HG02973 (cell line): ENCODE measurements around the gene UBE2V1.
"Not testable (repeated sequence)": the region's sequence is repeated elsewhere in the genome, so short reads cannot be mapped to it uniquely, and the experiment has no call there.

Experiments
- ATAC-seq: cut with Tn5 transposase; IDR thresholded peaks from one replicate; pipeline ENCODE4 v1.9.1; 2021; ENCODE audit warnings: moderate library complexity; ENCODE audit not compliant: unreplicated experiment

UBE2V1 gene

DNA sequence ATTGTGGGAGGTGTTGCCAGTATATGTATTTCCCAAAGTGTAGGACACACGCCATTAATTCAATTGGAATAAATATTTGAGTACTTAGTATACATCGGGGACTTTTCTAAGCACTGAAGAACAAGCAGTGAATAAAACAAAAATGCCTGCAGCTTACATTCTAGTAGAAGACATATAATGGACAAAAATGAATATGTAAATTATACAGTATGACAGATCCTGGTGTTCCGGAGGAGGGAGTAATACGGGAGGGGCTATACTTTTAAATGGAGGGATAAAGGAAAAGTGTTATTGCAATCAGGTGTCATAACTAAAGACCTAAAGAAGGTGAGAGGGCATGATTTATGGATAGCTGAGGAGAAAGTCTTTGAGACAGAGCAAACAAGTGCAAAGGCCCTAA is 15.1 kb downstream of the UBE2V1 start:
- ATAC-seq, result no peak

DNA sequence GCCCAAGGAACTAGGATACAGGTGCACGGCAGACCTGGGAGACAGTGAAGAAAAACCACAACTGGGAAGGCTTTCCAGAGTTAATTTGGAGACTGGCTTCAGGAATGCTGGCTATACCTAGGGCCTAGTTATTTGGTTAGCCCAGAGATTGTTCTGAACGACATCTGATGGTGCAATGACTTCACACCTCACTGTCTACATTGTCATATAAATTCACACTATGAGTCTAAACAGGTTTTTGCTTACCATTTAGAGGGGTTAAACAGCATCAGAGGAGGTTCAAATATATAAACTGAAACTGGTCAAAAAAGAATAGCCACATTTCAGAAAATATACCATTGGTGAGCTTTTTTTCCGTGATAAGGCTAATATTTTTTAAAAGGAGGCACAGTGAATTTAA is 16.7 kb downstream of the UBE2V1 start:
- no peak for ATAC-seq

DNA sequence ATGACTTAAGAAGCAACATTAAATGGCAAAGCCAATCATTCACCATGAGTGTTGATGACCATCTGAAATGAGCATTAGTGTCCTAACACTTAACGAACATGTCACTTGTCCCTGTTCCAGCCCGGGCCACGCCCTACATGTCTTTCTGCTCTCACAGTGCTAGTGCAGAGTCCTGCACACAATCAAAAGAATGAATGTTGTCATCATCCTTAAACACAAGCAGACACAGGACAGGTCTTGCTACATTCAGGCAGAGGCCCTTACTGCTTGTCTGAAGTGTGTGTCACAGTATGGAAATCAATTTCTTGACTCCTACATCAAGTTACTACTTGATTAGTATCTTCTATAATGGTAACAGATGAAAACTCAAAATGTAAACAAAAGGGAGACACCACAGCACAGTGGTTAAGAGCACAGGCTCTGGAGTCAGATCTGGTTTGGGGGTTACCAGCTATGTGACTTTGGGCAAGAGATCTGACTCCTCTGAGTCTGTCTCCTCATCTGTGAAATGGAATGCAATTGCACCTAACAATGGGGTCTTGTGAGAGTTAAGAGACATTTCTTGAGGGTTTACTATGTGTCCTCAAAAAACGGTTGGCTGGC is 17.4 kb downstream of the UBE2V1 start:
- no peak for ATAC-seq

DNA sequence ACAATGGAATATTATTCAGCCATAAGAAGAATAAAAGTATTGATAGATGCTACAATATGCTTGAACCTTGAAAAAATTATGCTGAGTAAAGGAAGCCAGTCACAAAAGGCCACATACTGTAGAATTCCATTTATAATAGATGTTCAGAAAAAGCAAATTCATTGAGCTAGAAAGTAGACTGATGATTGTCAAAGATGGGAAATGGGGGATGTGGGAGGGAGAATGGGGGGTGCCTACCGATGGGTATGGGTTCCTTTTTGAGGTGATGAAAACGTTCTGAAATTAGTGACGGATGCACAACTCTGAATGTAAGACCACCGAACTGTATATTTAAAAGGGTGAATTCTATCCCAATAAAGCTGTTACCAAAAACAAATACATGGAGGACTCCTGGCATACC is 18.4 kb downstream of the UBE2V1 start:
- ATAC-seq, result no peak

DNA sequence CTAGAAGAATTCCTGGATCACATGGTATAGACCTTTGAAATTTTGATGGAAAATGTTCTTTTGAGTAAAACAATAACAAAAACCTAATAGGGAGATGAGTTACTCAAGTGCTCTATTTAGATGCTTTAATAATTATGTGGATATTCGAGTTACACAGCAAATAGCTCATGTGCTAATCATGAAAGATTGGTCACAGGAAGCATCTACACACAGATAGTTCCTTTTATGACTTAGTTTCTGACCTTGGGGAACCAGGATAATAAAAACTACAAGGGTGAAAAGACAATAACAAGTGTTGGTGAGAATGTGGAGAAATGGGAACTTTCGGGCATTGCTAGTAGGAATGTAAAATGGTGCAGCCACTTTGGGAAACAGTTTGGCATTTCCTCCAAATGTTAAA is 19.7 kb downstream of the UBE2V1 start:
- no peak for ATAC-seq

DNA sequence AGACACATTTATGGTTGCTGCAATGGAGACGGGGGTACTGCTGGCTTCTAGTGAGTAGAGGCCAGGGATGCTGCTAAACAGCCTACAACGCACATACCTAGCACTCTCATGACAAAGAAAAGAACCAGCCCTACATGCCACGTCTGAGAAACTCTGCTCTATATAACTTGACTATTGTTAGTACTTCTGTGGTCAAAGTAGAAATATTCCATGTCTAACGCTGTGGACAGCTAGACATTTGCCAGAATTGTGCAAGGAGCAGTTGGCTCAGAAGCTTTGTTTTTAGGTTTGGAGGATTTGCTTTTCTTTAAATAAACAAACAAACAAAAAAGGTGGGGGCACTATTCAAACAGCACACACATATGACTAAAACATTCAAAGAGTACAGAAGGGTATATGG is 20.5 kb downstream of the UBE2V1 start:
- no peak for ATAC-seq

DNA sequence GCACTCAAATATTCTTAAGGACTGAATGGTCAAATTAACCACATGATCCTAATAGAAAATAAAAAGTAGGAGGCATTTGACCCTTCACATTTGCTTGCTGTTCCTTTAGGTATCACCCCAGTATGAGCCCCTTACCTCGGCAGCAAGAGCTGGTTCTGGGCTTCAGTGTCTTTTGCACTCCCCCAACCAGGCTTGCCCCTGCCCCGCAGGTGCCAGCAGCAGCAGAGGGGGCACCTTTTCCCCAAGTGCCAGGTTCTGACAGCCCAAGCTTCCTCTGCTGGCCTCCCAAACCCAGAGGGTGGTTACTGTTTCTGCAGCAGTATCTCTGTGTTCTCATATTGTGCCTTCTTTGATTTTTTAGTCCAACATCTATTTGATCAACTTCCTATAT is 23.2 kb downstream of the UBE2V1 start:
- no peak for ATAC-seq

DNA sequence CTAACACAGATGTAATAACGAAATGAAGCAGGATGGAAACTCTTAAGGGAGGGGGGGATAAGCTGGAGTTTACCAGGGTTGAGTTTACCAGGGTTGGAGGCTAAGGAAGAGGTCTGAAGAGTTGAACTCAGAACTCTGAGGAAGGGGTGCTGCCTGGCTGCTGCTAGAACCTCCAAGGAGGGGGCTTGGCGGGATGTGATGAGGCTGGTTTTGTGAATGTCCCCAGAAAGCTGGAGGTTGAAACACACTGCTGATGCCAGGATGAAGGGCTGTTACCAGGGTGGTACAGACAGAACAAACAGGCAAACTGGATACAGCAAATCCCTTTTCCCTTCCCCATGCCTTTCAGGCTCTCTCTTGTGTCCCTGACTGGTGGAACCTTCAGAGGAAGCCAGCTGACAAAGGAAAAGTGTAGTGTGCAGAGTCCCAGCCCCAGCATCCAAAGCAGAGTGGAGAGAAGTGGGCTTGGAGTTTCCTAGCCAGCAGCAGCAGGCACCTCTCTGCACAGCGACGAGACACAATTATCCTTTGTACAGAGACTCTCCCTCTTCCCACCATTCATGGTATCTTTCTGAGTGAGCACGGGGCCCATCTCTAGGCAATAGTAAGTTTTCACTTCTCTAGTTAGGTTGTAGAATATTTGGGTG is 23.7 kb downstream of the UBE2V1 start:
- no peak for ATAC-seq

DNA sequence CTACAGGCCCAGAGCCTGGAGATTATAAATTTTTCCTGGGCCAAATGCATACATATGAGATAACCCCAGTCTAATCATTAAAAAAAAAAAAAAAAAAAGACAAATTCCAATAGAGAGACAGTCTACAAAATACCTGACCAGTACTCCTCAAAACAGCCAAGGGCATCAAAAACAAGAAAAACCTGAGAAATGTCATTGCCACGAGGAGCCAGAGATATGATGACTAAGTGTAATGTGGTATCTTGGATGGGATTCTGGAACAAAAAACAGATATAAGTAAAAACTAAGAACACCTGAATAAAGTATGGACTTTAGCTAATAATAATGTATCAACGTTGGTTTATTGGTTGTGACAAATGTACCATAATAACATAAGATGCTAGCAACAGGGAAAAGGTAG is 24.9 kb downstream of the UBE2V1 start:
- no peak for ATAC-seq

DNA sequence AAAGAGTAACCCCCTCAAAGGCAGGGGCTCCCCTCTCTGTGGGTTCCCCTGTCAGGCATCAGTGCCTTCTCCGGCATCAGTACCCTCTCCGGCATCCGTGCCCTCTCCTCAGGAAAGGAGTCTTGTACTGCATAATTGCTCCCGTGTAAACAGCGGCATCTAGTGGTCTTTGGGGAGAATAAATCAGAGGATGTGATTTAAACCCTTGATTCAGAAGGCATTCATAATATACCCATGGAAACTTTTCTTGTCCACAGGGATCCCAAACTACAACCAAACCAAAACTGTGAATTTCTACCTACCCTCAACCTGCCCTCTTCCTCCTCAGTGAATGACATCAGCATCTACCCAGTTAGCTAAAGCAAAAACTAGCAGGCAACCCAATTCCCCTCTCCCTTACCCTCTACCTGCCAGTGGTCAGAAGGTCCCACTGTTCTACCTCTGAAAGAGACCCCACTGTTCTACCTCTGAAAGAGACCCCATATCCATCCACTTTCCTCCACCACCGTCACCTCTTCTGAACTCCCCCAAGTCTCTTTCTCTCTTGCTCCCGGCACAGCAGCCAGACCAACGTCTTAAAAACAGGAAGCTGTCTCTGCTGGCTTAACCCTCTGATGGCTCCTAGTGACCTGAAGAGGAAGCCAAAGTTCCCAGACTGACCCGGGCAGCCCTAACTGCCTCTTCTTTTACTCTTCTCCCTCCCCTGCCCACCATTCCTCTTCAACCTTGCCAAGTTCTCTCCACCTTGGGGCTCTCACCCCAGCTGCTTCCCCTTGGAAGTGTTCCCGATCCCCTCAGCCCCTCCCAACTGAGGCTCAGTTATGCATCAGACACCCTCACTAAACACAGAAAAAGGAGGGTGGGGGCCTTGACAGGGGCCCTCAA is 27.2 kb downstream of the UBE2V1 start:
- no peak for ATAC-seq

DNA sequence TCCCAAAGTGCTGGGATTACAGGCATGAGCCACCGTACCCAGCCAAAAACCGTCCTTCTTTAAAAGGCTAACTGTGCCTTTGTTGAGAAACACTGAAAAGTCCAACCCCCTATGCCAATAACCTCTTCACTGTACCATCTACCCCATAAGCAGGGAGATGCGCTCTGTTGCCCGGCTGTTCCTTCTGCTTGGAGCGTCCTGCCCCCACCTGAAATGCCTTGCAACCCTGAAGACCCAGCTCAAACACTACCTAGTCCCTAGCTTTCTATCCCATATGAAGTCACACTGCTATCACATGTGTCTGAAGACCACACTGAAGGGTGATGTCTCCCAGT is 27.8 kb downstream of the UBE2V1 start:
- no peak for ATAC-seq

DNA sequence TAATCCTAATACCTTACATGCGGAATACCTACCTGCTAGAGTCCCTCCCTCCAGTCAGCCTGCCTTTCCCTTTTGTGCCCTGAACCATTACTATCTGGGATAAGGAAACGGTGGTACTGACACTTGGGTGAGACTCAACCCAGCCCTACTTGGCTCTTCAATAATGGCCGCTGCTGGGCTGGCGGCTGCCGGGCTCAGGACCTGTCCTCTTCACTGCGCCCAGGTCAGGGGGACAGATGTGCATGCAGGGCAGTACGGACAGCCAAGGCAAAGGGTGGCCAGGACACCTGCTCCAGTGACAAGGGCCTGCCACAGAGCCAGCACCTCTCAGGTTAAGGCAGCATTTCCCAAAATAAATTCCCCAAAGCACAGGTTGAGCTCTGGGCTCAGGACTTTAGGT is 29.9 kb downstream of the UBE2V1 start:
- ATAC-seq, result no peak

DNA sequence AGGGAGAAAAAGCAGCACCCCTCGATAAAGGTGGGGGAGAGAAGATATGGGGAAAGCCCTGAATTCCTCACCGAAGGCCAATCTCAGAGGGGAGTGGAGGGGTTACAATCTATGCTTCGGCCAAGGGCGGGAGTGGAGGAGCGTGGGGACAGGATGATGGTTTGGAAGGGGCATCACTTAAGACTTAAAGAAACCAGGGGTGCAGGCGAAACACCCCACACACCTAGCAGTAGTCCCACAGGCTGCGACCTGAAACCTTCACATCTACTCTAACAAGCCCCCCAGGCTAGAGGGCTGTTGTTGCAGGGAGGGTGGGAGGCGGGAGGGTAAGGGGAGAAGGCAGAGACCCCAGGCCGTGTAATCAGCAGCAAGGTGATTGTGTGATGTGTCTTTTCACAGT is 30.9 kb downstream of the UBE2V1 start:
- not testable (repeated sequence) for ATAC-seq

DNA sequence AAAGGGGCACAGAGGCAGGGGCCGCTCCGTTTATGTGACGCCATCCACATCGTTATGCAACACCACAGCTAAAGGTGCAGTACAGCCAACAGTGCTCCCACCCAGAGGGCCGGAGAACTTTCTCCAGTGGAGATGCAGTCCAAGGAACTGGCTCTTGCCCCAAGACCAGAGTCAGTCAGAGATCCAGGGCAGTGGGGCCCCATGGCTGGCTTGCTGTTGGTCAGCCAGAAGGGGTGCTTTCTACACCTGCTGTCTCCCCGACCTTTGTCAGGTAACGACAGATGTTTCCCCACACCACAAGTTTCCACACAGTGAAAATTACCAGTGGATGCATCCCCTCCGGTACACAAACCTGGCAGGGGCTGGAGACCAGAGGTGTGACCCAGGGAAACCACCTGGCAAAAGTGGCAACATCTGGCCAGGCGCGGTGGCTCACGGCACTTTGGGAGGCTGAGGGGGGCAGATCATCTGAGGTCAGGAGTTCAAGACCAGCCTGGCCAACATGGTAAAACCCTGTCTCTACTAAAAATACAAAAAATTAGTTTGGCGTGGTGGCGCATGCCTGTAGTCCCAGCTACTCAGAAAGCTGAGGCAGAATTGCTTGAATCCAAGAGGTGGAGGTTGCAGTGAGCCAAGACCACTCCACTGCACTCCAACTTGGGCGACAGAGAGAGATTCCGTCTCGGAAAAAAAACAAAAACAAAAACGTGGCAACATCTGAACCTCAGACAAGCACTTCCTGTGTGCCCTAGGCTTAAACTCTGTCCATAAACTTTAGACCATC is 34.9 kb downstream of the UBE2V1 start:
- no peak for ATAC-seq

DNA sequence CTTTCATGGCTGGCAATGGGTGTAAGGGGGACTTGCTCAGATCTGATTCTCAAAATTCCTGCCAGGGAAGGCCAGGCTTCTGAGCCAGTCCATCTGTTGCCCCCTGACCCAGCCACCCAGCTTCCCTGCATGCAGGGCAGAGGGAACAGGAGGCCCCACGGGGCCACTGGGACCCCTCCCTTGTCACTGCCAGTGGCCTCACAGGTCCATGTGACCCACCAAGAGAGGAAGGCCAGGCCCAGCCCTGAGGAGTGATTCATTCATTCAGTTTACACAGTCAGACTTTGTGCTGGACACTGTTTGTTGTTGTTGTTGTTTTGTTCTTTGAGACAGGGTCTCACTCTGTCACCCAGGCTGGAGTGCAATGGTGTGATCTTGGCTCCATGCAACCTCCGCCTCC is 39.5 kb downstream of the UBE2V1 start:
- ATAC-seq, result no peak

DNA sequence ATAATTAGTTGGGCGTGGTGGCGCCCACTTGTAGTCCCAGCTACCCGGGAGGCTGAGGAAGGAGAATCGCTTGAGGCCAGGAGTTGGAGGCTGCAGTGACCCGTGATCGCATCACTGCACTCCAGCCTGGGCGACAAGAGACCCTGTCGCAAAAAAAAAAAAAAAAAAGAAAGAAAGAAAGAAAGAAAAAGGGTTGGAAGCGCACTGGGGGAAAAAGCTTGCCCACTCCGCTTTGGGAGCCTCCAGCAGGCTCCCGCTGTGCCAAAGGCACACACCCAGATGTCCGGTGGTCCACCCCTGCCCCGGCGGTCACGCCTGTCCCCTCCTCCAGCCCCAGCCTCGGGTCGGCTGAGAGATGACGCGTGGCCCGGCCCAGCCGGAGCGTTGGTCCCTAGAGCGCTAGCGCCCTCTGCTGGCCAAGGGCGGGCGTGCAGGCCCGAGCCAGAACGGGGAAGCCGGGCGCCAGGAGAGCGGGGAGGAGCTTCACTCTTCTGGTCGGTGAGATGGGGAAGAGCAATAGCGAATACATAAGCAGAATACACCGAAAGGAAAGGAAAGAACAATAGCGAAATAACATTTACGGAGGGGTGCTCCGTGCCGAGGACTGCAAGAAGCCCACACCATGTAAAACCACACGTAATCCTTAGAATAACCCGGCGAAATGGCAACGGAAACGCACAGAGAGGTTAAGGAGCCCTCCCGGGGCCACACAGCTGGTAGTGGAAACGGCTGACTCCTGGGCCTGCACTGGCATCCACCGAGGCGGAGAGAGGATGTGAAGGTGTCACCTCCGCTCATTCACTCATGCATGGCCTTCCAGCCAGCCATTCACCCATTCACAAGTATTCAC is 41.7 kb downstream of the UBE2V1 start:
- peak; percentile 86 for ATAC-seq

DNA sequence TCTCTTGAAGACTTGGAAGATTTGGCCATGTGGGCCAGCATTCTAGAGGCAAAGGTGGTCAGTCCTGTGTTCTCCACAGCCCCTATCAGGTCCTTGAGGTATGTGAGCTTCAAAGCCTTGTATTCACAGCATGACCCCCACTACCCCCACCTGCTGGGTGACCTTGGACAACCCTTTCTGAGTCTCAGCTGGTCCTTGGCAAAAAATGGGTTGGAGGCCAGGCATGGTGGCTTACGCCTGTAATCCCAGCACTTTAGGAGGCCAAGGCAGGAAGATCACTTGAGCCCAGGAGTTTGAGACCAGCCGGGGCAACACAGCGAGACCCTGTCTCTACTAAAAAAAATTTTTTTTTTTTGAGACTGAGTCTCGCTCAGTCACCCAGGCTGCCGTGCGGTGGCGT is 42.6 kb downstream of the UBE2V1 start:
- ATAC-seq, result no peak

DNA sequence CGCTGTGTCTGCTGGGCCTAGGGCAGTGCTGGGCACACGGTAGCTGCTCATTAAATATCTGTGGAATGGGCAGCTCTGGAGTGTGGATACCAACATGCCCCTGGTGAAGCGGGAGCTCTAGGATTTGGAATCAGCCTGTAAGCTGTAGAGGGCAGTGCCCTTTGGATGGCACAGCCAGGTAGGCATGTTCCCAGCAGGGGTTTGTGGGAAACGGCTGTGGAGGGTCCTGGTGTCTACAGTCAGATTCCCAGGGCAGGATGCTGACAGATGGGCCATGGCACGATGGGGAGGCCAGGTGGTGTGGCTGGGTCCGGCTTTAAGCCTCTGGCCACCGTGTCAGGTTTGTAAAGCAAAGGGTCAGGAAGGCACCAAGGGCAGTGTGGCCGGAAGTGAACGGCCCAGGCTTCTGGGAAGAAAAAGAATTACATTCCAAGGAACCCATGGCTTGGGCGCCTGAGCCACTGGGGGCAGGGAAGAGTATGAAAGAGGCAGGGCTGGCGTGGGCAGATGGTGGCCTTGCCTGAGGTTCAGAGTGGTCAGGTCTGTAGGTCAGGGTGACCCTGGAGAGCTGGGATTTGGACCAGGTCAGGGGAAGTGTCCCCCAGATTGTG is 44.8 kb downstream of the UBE2V1 start:
- no peak for ATAC-seq

DNA sequence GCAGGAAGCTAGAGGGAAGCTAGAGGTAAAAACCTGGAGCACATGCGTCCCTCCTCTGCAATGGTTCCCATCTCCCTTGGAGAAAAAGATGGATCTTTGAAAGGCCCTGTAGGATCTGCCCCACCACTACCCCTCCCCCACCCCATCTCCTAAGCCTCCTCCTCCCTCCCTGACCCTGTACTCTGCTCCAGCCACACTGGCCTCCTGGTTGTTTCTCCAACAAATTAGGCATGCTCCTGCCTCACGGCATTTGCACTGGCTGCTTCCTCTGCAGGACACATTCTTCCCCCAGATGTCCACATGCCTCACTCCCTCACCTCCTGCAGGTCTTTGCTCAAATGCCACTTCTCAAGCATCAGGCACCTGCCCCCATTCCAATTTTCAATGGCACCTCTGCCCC is 45.5 kb downstream of the UBE2V1 start:
- no peak for ATAC-seq

DNA sequence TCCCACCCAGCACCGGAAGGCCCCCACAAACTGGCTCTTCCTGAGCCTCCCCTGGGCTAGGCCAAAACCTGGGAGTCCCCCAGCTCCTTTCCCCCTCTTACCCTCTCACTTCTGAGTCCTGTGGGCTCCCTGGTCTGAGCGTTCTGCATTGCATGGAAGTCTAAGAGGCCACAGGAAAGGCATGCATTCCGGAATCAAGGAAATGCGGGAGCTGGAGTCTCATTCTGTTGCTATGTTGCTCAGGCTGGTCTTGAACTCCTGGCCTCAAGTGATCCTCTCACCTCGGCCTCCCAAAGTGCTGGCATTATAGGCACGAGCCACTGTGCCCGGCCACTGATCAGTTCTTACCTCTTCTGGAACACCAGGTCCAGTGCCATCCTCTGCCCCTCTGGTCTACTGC is 45.9 kb downstream of the UBE2V1 start:
- no peak for ATAC-seq
